ENCODE measurements around the gene HMCN2.

DNA sequence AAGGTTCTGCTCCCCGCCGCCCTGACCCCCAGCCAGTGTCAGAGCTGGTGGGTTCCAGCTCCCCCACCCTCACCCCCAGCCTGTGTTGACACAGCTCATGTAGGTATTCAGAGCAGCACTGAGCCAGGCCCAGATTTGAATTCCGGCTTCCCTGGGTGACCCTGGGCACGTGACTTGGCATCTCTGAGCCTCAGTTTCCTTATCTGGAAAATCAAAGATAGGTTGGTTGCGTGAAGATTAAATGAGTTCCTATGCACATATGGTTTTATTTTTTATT lies 42.0 kb downstream of the HMCN2 start:
- TF ChIP-seq POLR2AphosphoS5 (IDR thresholded peaks at IDR 0.05) (no peak), POLR2A (IDR thresholded peaks at IDR 0.05) (no peak)
- TF ChIP-seq, protein P1, sequence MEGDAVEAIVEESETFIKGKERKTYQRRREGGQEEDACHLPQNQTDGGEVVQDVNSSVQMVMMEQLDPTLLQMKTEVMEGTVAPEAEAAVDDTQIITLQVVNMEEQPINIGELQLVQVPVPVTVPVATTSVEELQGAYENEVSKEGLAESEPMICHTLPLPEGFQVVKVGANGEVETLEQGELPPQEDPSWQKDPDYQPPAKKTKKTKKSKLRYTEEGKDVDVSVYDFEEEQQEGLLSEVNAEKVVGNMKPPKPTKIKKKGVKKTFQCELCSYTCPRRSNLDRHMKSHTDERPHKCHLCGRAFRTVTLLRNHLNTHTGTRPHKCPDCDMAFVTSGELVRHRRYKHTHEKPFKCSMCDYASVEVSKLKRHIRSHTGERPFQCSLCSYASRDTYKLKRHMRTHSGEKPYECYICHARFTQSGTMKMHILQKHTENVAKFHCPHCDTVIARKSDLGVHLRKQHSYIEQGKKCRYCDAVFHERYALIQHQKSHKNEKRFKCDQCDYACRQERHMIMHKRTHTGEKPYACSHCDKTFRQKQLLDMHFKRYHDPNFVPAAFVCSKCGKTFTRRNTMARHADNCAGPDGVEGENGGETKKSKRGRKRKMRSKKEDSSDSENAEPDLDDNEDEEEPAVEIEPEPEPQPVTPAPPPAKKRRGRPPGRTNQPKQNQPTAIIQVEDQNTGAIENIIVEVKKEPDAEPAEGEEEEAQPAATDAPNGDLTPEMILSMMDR (IDR thresholded peaks at IDR 0.05): no peak

Data from stomach (tissue), 4 donors.